H54 (cell line): ENCODE results near the gene CHAT.

Experiments used
- DNase-seq: peaks from one replicate; pipeline ENCODE4 v3.0.0; 2011; ENCODE audit warnings: low spot score, mixed read lengths; ENCODE audit not compliant: insufficient read length
- FAIRE-seq: peaks from 3 replicates; lab custom pipeline; 2011; peaks lifted over from hg19 to GRCh38; lab: Jason Lieb, UNC
- POLR2A ChIP-seq: IDR thresholded peaks from 2 replicates; pipeline ENCODE4 v1.6.1; 2011; ENCODE audit warnings: low read depth, mild to moderate bottlenecking, low read length

Gene CHAT

DNA sequence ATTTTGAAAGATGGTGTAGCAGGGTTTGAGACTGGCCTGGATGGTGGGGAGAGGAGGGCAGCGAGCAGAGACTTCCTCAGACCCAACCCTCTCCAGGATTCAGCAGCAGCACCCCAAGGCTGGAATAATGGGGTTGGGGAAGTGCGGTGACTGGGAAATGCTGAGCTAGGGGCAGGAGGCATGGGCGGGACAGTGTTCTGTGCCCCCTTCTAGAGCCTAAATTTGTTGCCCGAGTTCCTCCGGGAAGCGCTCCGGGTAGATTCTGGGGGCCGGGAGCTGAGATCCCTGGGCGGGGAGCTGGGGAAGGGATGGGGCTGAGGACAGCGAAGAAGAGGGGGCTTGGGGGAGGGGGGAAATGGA, at the start of gene CHAT:
Gene CHAT (plus strand): TSS at position 156 of the 360 bp plus-strand sequence. CDS start 153 bp downstream, at position 309.
- FAIRE-seq: no peak
- no peak for TF ChIP-seq POLR2A

DNA sequence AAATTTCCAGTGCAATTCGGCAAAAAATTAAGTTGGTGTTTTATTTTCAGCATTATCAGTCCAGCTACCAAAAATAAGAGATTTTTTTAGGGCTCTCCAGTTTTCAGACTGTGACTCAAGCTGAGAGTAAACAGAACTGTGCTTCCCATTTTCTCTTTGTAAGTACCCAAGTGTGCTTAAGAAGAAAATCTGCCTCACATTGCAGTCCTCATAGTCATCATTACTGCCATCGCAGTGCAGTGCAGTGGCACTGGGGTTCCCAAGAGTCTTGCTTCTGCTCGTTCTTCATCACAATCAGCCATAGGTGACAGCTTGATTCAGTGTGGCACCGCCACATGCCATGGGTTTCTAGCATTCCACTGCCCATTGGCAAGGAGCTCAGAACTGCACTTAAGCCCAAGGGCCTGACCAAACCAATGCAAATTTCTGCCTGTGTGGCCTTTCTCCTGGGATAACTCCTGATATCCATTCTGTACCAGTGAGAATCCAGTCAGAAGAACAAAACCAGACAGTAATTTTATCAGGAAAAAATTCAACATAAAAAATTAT, 49.3 kb upstream of the CHAT start:
- FAIRE-seq (no peak), DNase-seq (no peak)
- no peak for TF ChIP-seq POLR2A

More for the DNA sequence above, at the start of gene CHAT:
- DNase-seq: no peak

- no peak for FAIRE-seq
- no peak for DNase-seq
- no peak for TF ChIP-seq POLR2A
Observed at GRCh38 chr10:49567810-49568209, 46.0 kb upstream of the CHAT start.

DNA sequence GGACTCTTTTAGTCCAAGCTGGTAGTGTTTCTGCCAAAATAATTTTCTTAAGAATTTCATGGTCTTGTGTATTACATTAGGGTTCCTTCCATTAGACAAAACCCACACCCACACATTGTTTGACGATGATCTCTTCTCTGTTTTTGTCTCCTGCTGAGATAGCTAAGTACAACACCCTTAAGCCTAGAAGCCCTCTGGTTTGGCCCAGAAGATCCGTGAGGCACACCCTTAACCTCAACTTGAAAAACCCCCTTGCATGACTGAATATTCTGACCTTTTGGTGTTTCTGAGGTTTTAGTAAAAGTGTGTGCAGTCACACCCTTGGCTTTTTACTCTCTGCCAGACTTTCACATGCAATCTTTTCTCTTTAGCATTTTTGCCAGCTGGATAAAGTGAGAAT, 45.6 kb upstream of the CHAT start:
- no peak for FAIRE-seq
- DNase-seq: no peak
- no peak for TF ChIP-seq POLR2A

GRCh38 chr10:49569031-49569631, 44.7 kb upstream of the CHAT start:
- DNase-seq (no peak), FAIRE-seq (no peak)
- no peak for TF ChIP-seq POLR2A

DNA sequence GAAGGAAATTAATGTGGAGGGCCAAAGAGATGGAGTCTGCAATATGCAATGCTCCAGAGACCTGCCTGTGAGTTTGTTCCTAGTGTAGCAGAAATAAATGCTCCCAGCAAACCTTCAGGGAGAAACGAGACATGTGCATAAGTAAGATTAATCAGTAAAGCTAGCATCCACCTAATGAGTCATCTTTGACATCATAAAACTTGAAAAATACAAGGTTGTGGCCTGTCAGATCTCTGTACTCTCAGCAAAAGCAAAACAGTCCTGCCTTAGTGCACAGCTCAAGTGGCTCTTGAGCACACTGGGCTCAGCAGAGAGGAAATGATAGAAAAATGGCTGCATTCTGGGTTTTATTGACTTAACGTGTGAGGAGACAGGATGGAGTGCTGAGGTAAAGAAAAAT, 42.4 kb upstream of the CHAT start:
- TF ChIP-seq POLR2A: no peak
- FAIRE-seq: no peak

GRCh38 chr10:49572594-49573114, 41.2 kb upstream of the CHAT start:
- DNase-seq: no peak
- no peak for FAIRE-seq
- no peak for TF ChIP-seq POLR2A

More for the DNA sequence above, 42.4 kb upstream of the CHAT start:
- no peak for DNase-seq

GRCh38 chr10:49575489-49576072, 38.3 kb upstream of the CHAT start:
- DNase-seq: no peak
- FAIRE-seq: no peak
- no peak for TF ChIP-seq POLR2A

DNA sequence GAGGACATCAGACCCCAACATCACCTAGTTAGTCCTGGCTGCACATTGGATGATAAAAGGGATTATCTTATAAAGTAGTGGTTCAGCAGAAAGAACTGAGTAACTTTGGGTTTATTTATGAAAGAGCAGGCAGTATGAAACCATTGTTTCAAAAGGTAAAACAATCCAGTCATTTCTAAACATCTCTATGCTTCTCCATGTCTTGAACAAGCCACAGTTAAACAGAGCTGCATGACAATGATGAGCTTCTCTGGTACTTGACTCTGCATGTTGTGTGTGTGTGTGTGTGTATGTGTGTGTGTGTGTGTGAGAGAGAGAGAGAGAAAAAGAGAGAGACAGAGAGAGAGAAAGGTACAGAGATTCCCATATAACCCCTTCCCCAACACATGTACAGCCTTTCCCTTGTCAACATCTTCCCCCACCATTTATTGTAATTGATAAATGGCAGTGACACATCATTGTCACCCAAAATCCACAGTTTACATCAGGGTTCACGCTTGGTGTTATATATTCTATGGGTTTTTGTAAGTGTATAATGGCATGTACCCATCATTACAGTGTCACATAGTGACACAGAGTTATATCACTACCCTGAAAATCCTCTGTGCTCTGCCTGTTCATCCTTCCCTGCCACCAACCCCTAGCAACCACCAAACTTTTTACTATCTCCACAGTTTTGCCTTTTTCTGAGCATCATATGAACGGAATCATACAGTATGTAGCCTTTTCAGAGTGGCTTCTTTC, 36.5 kb upstream of the CHAT start:
- FAIRE-seq (no peak), DNase-seq (no peak)
- TF ChIP-seq POLR2A: no peak

- no peak for TF ChIP-seq POLR2A
Observed at GRCh38 chr10:49578392-49578791, 35.4 kb upstream of the CHAT start.

GRCh38 chr10:49579621-49580020, 34.2 kb upstream of the CHAT start:
- DNase-seq (no peak), FAIRE-seq (no peak)
- TF ChIP-seq POLR2A: no peak

More at GRCh38 chr10:49578392-49578791, 35.4 kb upstream of the CHAT start:
- FAIRE-seq (no peak), DNase-seq (no peak)

DNA sequence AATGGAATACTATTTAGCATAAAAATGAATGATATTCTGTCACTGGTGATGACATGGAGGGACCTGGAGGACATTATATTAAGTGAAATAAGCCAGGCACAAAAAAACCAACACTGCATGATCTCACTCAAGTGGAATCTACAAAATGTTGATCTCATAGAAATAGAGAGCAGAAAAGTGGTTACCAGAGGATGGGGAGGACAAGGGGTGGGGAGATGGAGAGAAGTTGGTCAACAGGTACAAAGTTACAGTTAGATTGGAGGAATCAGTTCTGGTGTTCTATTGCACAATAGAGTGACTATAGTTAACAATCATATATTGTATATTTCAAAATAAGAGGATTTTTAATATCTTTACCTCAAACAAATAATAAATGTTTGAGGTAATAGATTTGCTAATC, 28.4 kb upstream of the CHAT start:
- TF ChIP-seq POLR2A: no peak
- DNase-seq: no peak
- FAIRE-seq: peak; percentile 82

GRCh38 chr10:49587981-49588380, 25.9 kb upstream of the CHAT start:
- DNase-seq: no peak
- FAIRE-seq: no peak
- TF ChIP-seq POLR2A: no peak

- peak; percentile 43 for FAIRE-seq
- peak; percentile 77 for DNase-seq
- TF ChIP-seq POLR2A: no peak
Observed at GRCh38 chr10:49592726-49593563, 20.9 kb upstream of the CHAT start.
